ENCODE data around the gene ZNF213.
"Not testable (repeated sequence)": the region's sequence is repeated elsewhere in the genome, so short reads cannot be mapped to it uniquely, and the experiment has no call there.

ZNF213 gene

DNA sequence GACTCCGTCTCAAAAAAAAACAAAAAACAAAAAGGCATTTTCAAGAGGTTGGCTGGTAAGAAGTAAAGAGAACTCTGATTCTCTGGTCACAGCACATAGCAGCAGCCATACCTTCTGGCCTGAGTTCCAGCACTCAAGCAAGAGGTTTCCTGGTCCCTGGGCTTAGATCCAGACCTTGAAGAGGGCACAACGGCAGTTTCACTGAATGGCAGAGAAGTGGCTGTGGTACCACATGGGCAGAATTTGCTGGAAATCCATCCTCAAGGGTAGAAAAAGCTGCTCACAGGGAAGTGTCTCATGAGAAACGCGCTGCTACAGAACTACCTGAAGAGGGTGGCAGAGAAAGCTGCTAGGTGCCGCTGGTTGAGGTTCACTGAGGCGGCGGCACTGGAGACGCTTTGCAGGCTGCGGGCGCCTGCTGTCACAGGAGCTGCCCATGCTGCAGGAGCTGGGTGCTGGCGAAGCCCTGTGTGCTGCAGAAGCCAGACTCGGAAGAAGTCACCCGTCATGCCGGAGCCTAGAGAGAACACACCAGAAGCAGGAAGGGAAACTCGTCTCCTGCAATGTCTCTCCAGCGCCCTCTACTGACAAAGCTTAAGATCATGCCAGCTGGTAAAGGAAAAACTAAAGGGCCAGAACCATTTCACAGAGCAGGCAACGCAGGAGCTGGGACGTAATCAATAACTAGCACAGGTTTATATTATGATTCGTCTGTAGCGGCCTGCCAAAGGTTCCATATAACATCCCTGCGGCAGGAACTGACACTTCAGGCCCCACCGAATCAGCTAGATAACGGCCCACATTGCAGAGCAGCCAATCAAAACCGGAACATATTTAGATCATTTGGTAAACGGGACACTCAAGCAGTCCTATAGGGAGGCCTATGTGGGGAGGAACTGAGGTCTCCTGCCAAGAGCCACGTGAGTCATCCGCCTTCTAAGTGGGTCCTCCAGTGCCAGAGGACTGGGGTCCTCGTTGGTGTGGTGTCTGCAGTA is 5.4 kb upstream of the ZNF213 start:
- peak; percentile 92 for DNase-seq

GRCh38 chr16:3131755-3132377 is 3.0 kb upstream of the ZNF213 start:
- DNase-seq, result peak; percentile 47

GRCh38 chr16:3133844-3134243 is 985 bp upstream of the ZNF213 start:
- no peak for DNase-seq

DNA sequence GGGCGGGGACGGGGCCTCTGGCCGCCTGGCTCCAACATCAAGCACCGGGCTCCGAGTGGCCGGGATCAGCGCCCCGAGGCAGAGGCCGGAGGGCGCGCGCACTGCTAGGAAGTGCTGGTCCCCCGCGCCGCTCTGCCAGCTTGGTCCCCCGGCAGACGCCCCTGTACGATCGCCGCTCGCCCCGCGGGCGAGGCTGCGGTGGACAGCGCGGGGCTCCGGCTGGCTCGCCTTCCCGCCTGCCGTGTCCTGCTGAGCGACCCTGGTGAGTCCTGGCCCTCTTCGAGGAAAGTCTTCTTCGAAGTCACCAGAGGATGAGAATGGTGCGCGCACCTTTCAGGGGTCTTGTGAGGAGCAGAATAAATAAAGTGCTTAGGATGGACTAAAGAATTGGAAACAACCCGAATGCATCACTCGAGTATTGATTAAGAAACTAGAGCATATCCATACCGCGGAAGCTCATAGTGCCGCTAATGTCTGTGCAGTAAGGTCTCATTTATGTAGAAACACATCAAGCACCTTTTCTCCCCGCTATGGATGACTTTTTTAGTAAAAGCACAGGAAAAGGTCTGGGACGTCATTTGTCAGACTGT is 392 bp downstream of the ZNF213 start:
- DNase-seq, result no peak

GRCh38 chr16:3137267-3137666 is 2.4 kb downstream of the ZNF213 start:
- no peak for DNase-seq

- DNase-seq, result no peak
These were observed 3.5 kb downstream of the ZNF213 start for GRCh38 chr16:3138342-3138741.

DNA sequence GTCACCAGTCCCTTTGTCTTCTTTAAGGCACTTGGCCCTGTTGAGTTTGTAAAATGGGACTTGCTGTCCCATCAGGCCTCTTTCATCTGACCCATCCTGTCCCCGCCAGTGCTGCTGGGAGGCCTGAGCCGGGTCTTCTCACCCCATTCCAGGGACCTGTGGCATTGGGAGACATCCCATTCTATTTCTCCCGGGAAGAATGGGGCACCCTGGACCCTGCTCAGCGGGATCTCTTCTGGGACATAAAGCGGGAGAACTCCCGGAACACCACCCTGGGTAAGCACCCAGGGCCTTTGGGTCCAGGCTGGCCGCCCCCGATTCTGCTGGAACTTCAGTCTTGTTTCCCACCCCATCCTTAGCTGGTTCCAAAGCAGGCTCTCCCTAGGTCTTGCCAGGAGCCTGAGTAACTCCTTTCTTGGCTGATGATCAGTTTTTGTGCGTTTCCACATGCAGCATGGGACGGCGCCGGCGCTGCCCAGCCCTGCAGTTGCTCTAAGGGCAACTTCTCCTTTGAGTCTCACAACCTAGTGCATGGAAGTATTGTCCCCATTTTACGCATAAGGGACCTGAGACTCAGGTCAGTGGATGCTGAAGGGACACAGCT is 4.1 kb downstream of the ZNF213 start:
- no peak for DNase-seq

DNA sequence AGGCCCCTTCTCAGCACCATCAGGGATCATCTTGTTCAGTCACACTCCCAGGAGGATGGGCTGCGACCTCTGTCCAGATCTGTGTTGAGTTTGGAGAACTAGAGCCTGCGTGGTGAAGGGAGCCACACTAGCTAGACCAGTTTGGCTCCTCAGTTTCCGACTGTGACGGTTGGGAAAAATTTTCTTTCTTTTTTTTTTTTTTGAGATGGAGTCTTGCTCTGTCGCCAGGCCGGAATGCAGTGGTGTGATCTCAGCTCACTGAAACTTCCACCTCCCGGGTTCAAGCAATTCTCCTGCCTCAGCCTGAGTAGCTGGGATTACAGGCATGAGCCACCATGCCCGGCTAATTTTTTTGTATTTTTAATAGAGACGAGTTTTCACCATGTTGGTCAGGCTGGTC is 4.7 kb downstream of the ZNF213 start:
- DNase-seq, result not testable (repeated sequence)

- DNase-seq, result no peak
These were observed 6.0 kb downstream of the ZNF213 start for GRCh38 chr16:3140603-3141427.

GRCh38 chr16:3141781-3142311 is 7.0 kb downstream of the ZNF213 start:
- DNase-seq, result no peak

DNA sequence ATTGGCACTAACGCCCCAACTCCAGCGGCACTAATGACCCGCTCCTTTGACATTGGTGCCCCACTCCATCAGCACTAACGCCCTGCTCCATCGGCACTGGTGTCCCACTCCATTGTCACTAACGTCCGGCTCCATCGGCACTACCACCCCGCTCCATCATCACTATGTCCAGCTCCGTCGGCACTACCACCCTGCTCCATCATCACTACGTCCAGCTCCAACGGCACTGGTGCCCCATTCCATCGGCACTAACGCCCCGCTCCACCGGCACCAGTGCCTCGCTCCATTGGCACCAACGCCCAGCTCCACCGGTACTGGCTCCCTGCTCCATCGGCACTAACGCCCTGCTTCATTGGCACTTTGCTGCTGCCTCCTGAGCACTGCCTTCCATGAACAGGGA is 7.5 kb downstream of the ZNF213 start:
- no peak for DNase-seq

- no peak for DNase-seq
These were observed 7.9 kb downstream of the ZNF213 start for GRCh38 chr16:3142770-3143169.

- DNase-seq, result no peak
These were observed 8.4 kb downstream of the ZNF213 start for GRCh38 chr16:3143189-3143588.

GRCh38 chr16:3143598-3144320 is 8.9 kb downstream of the ZNF213 start:
- no peak for DNase-seq

GRCh38 chr16:3144321-3144983 is 9.6 kb downstream of the ZNF213 start:
- DNase-seq, result no peak

GRCh38 chr16:3145151-3145550 is 10.3 kb downstream of the ZNF213 start:
- no peak for DNase-seq

GRCh38 chr16:3145660-3146059 is 10.8 kb downstream of the ZNF213 start:
- DNase-seq, result no peak

DNA sequence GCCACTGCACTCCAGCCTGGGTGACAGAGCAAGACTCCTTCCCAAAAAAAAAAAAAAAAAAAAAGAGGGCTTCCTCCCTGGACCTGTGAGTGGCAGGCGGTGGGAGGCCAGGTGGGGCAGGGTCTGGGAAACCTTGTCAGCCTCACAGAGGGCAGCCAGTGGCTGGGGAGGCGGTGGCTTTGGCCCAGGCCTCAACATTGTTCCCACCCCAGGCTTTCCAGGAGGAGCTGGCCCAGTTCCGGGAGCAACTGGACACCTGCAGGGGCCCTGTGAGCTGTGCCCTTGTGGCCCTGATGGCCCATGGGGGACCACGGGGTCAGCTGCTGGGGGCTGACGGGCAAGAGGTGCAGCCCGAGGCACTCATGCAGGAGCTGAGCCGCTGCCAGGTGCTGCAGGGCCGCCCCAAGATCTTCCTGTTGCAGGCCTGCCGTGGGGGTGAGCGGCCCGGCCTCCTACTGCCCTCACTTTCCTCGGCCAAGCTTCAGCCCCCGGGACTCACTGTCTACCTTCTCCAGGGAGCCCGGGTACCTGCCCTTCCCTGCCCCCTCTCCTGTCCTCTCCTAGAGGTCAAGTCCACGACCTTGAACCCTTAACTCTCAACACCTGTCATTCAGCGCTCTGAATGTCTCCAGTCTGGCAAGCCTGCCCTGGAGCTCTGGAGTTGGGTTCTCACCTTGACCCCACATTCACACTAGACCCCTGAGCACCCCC is 12.4 kb downstream of the ZNF213 start:
- no peak for DNase-seq

DNA sequence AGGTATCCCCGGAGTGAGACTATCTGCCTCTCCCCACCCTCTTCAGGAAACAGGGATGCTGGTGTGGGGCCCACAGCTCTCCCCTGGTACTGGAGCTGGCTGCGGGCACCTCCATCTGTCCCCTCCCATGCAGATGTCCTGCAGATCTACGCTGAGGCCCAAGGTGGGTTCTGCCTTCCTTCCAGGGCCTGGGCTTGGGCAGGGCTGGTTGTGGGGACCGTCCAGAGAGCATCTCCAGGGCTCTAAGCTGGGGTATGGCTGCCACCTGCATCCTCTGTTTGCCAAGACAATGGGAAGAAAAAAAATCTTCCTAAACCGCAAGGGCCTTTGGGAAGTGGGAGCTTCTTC is 12.9 kb downstream of the ZNF213 start:
- no peak for DNase-seq

Measured in activated CD4-positive, alpha-beta T cell treated with anti-CD3 and anti-CD28 coated beads, Interleukin-2, amount 50 U/mL, for 16 hours (primary cell).